Vagina (tissue), 2 donors: ENCODE results near the gene SERGEF.
"Not testable (repeated sequence)": the region's sequence is repeated elsewhere in the genome, so short reads cannot be mapped to it uniquely, and the experiment has no call there.

ENCODE experiments used
- POLR2AphosphoS5 ChIP-seq, 2 donors: sonication (generic); formaldehyde crosslinking; IDR thresholded peaks; one replicate each; pipeline ENCODE4 v1.9.0; 2017; ENCODE audit warnings: antibody characterized with exemption in 2 of 2, mild to moderate bottlenecking in 2 of 2, low read depth in 1 of 2; ENCODE audit not compliant: insufficient read depth in 1 of 2
- TF ChIP-seq, protein P1 (sequence below), 3 experiments: fragments of 450-650 bp in 2 of 3; fragments of 200-600 bp in 1 of 3; sonication (generic) in 1 of 3; IDR thresholded peaks; one replicate each; pipeline ENCODE4 v1.5.1; 2017 to 2019; ENCODE audit warnings: antibody characterized with exemption in 3 of 3, mild to moderate bottlenecking in 2 of 3, moderate library complexity in 2 of 3

DNA sequence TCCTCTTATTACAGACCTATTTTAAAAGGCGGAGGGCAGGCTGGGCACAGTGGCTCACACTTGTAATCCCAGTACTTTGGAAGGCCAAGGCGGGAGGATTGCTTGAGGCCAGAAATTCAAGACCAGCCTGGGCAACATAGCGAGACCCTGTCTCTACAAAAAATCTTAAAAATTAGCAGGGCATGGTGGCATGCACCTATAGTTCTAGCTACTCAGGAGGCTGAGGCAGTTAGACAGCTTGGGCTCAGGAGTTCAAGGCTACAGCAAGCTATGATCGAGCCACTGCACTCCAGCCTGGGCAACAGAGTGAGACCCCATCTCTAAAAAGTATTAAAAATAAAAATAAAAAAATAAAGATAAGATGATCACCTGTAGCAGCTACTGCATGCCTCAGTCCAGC is 12.7 kb downstream of the SERGEF start:
- TF ChIP-seq, protein P1, sequence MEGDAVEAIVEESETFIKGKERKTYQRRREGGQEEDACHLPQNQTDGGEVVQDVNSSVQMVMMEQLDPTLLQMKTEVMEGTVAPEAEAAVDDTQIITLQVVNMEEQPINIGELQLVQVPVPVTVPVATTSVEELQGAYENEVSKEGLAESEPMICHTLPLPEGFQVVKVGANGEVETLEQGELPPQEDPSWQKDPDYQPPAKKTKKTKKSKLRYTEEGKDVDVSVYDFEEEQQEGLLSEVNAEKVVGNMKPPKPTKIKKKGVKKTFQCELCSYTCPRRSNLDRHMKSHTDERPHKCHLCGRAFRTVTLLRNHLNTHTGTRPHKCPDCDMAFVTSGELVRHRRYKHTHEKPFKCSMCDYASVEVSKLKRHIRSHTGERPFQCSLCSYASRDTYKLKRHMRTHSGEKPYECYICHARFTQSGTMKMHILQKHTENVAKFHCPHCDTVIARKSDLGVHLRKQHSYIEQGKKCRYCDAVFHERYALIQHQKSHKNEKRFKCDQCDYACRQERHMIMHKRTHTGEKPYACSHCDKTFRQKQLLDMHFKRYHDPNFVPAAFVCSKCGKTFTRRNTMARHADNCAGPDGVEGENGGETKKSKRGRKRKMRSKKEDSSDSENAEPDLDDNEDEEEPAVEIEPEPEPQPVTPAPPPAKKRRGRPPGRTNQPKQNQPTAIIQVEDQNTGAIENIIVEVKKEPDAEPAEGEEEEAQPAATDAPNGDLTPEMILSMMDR (IDR thresholded peaks at IDR 0.05): not testable (repeated sequence)
- TF ChIP-seq POLR2AphosphoS5 (IDR thresholded peaks at IDR 0.05; ENCODE audit: insufficient read depth in 1 of 2, low read depth in 1 of 2): not testable (repeated sequence)
